ENCODE data around the gene SSBP4. TPM values are rescaled to one million over a fixed set of nuclear protein-coding genes. Genes with fewer than 3 reads are reported as not detected.

Gene SSBP4
- total RNA-seq, 1 donor from 2014 or later = 56.6 TPM

- Histone ChIP-seq H3K4me2 (ENCODE audit: low read length) (peak overlapping the region; percentile 85), H3K4me1 (ENCODE audit: insufficient read depth, low read length) (peaks cover 41% of the 10 kb centered on the region)
Measured at GRCh38 chr19:18433735-18434398, 14.7 kb downstream of the SSBP4 start.

GRCh38 chr19:18434411-18435175 is 15.4 kb downstream of the SSBP4 start:
- H3K4me2 ChIP-seq (ENCODE audit: low read length) = peak overlapping the region; percentile 85
- TF ChIP-seq CTCF (IDR thresholded peaks at IDR 0.05; ENCODE audit: insufficient read depth, low read depth, low read length) (no peak), EZH2 (IDR thresholded peaks at IDR 0.05; ENCODE audit: insufficient read depth, low read length) (no peak)
- H3K9me3 Mint-ChIP-seq (ENCODE audit: unreplicated experiment) = no peaks in the 10 kb centered on the region
- H3K36me3 Mint-ChIP-seq (ENCODE audit: low read depth, unreplicated experiment) = peaks cover 3% of the 10 kb centered on the region
- no peak overlapping the region for H3K27ac ChIP-seq (ENCODE audit: low read depth, low read length)
- H3K27me3 Mint-ChIP-seq (ENCODE audit: low read depth, unreplicated experiment) = no peaks in the 10 kb centered on the region
- no peaks in the 10 kb centered on the region for H3K27me3 ChIP-seq (ENCODE audit: insufficient read depth, low read length)
- no peak for DNase-seq (ENCODE audit: low read depth)
- H3K36me3 ChIP-seq (ENCODE audit: insufficient read depth, low read length) = no peaks in the 10 kb centered on the region
- H3K9ac ChIP-seq (ENCODE audit: low read length) = peak overlapping the region; percentile 59
- peak overlapping the region; percentile 34 for H3K27ac Mint-ChIP-seq (ENCODE audit: unreplicated experiment)
- peaks cover 15% of the 10 kb centered on the region for H3K4me1 Mint-ChIP-seq (ENCODE audit: low read depth, unreplicated experiment)
- peak overlapping the region; percentile 66 for H3K4me3 Mint-ChIP-seq (ENCODE audit: unreplicated experiment)
- no peak for FAIRE-seq
- no peak overlapping the region for H2AFZ ChIP-seq (ENCODE audit: low read depth, low read length)
- peaks cover 17% of the 10 kb centered on the region for H3K79me2 ChIP-seq (ENCODE audit: insufficient read depth, low read length)
- H3K4me3 ChIP-seq (ENCODE audit: insufficient read depth, low read depth, low read length) = no peak overlapping the region
- peaks cover 18% of the 10 kb centered on the region for H4K20me1 ChIP-seq (ENCODE audit: insufficient read depth, low read length)
- no peaks in the 10 kb centered on the region for H3K9me3 ChIP-seq (ENCODE audit: insufficient read depth, low read depth, low read length)
- H3K4me1 ChIP-seq (ENCODE audit: insufficient read depth, low read length) = peaks cover 39% of the 10 kb centered on the region

More at GRCh38 chr19:18433735-18434398, 14.7 kb downstream of the SSBP4 start:
- Histone ChIP-seq H3K36me3 (ENCODE audit: insufficient read depth, low read length) (no peaks in the 10 kb centered on the region), H3K27ac (ENCODE audit: low read depth, low read length) (no peak overlapping the region), H2AFZ (ENCODE audit: low read depth, low read length) (no peak overlapping the region), H3K9me3 (ENCODE audit: insufficient read depth, low read depth, low read length) (no peaks in the 10 kb centered on the region), H3K79me2 (ENCODE audit: insufficient read depth, low read length) (peaks cover 17% of the 10 kb centered on the region), H4K20me1 (ENCODE audit: insufficient read depth, low read length) (peaks cover 13% of the 10 kb centered on the region), H3K4me3 (ENCODE audit: insufficient read depth, low read depth, low read length) (no peak overlapping the region), H3K9ac (ENCODE audit: low read length) (peak overlapping the region; percentile 59), H3K27me3 (ENCODE audit: insufficient read depth, low read length) (no peaks in the 10 kb centered on the region)
- DNase-seq (ENCODE audit: low read depth) = no peak
- H3K27me3 Mint-ChIP-seq (ENCODE audit: low read depth, unreplicated experiment) = no peaks in the 10 kb centered on the region
- no peak for FAIRE-seq
- no peaks in the 10 kb centered on the region for H3K9me3 Mint-ChIP-seq (ENCODE audit: unreplicated experiment)
- peak overlapping the region; percentile 66 for H3K4me3 Mint-ChIP-seq (ENCODE audit: unreplicated experiment)
- peak overlapping the region; percentile 34 for H3K27ac Mint-ChIP-seq (ENCODE audit: unreplicated experiment)
- peaks cover 3% of the 10 kb centered on the region for H3K36me3 Mint-ChIP-seq (ENCODE audit: low read depth, unreplicated experiment)
- peaks cover 8% of the 10 kb centered on the region for H3K4me1 Mint-ChIP-seq (ENCODE audit: low read depth, unreplicated experiment)
- no peak for TF ChIP-seq EZH2 (IDR thresholded peaks at IDR 0.05; ENCODE audit: insufficient read depth, low read length)
- no peak for TF ChIP-seq CTCF (IDR thresholded peaks at IDR 0.05; ENCODE audit: insufficient read depth, low read depth, low read length)

Measured in astrocyte (in vitro differentiated cells and primary cell).